Measurements from ENCODE around the gene RNF187. TPM values are rescaled to one million over a fixed set of nuclear protein-coding genes. Genes with fewer than 3 reads are reported as not detected.

Gene RNF187
- total RNA-seq, 1 donor from 2014 or later, result 153 TPM

DNA sequence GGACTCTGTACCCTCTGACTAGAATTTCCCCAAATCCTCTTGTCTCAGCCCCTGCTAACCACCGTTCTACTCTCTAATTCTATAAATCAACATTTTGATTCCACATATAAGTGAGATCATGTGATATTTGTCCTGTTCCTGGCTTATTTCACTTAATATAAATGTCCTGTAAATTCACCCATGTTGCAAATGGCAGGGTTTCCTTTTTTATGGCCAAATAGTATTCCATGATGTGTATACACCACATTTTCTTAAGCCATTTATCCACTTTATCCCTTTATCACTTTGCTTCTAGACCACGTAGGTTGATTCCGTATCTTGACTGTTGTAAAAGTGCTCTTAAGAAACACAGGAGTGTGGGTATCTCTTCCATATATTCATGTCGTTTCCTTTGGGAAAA is 8.9 kb downstream of the RNF187 start:
- Mint-ChIP-seq H3K4me3 (ENCODE audit: unreplicated experiment) (no peak overlapping the region), H3K27me3 (ENCODE audit: unreplicated experiment) (peaks cover 4% of the 10 kb centered on the region), H3K36me3 (ENCODE audit: low read depth, unreplicated experiment) (peaks cover 20% of the 10 kb centered on the region), H3K27ac (ENCODE audit: unreplicated experiment) (no peak overlapping the region), H3K4me1 (ENCODE audit: unreplicated experiment) (no peaks in the 10 kb centered on the region), H3K9me3 (ENCODE audit: unreplicated experiment) (no peaks in the 10 kb centered on the region)
- DNase-seq (ENCODE audit: low spot score), result no peak
- TF ChIP-seq, protein P1, sequence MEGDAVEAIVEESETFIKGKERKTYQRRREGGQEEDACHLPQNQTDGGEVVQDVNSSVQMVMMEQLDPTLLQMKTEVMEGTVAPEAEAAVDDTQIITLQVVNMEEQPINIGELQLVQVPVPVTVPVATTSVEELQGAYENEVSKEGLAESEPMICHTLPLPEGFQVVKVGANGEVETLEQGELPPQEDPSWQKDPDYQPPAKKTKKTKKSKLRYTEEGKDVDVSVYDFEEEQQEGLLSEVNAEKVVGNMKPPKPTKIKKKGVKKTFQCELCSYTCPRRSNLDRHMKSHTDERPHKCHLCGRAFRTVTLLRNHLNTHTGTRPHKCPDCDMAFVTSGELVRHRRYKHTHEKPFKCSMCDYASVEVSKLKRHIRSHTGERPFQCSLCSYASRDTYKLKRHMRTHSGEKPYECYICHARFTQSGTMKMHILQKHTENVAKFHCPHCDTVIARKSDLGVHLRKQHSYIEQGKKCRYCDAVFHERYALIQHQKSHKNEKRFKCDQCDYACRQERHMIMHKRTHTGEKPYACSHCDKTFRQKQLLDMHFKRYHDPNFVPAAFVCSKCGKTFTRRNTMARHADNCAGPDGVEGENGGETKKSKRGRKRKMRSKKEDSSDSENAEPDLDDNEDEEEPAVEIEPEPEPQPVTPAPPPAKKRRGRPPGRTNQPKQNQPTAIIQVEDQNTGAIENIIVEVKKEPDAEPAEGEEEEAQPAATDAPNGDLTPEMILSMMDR (IDR thresholded peaks at IDR 0.05; ENCODE audit: unreplicated experiment), result no peak

DNA sequence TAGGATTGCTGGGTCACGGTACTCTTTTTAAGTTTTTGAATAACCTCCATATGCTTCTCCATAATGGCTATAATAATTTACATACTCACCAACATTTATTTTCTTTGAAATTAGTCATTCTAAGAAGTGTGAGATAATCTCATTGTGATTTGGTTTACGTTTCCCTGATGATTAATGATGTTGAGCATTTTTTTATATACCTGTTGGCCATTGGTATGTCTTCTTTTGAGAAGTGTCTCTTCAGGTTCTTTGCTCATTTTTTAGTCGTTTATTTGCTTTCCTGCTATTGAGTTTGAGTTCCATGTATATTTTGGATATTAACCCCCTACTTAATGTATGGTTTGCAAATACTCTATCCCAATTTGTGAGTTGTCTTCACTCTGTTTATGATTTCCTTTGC is 9.3 kb downstream of the RNF187 start:
- Mint-ChIP-seq H3K27me3 (ENCODE audit: unreplicated experiment) (peaks cover 4% of the 10 kb centered on the region), H3K4me1 (ENCODE audit: unreplicated experiment) (no peaks in the 10 kb centered on the region), H3K4me3 (ENCODE audit: unreplicated experiment) (no peak overlapping the region), H3K36me3 (ENCODE audit: low read depth, unreplicated experiment) (peaks cover 20% of the 10 kb centered on the region), H3K27ac (ENCODE audit: unreplicated experiment) (no peak overlapping the region), H3K9me3 (ENCODE audit: unreplicated experiment) (no peaks in the 10 kb centered on the region)
- TF ChIP-seq, protein P1 (IDR thresholded peaks at IDR 0.05; ENCODE audit: unreplicated experiment), result no peak
- no peak for DNase-seq (ENCODE audit: low spot score)

- DNase-seq (ENCODE audit: low spot score), result no peak
- Mint-ChIP-seq H3K36me3 (ENCODE audit: low read depth, unreplicated experiment) (peaks cover 20% of the 10 kb centered on the region), H3K27me3 (ENCODE audit: unreplicated experiment) (peaks cover 4% of the 10 kb centered on the region), H3K4me3 (ENCODE audit: unreplicated experiment) (no peak overlapping the region), H3K9me3 (ENCODE audit: unreplicated experiment) (no peaks in the 10 kb centered on the region), H3K4me1 (ENCODE audit: unreplicated experiment) (no peaks in the 10 kb centered on the region), H3K27ac (ENCODE audit: unreplicated experiment) (no peak overlapping the region)
- TF ChIP-seq, protein P1 (IDR thresholded peaks at IDR 0.05; ENCODE audit: unreplicated experiment), result no peak
Observed at GRCh38 chr1:228497206-228497605, 10.0 kb downstream of the RNF187 start.

GRCh38 chr1:228497817-228498216 is 10.6 kb downstream of the RNF187 start:
- Mint-ChIP-seq H3K36me3 (ENCODE audit: low read depth, unreplicated experiment) (peaks cover 19% of the 10 kb centered on the region), H3K4me3 (ENCODE audit: unreplicated experiment) (no peak overlapping the region), H3K27ac (ENCODE audit: unreplicated experiment) (no peak overlapping the region), H3K9me3 (ENCODE audit: unreplicated experiment) (no peaks in the 10 kb centered on the region), H3K4me1 (ENCODE audit: unreplicated experiment) (no peaks in the 10 kb centered on the region), H3K27me3 (ENCODE audit: unreplicated experiment) (peaks cover 4% of the 10 kb centered on the region)
- TF ChIP-seq, protein P1 (IDR thresholded peaks at IDR 0.05; ENCODE audit: unreplicated experiment), result no peak
- no peak for DNase-seq (ENCODE audit: low spot score)

GRCh38 chr1:228500143-228500734 is 13.1 kb downstream of the RNF187 start:
- H3K36me3 Mint-ChIP-seq (ENCODE audit: low read depth, unreplicated experiment), result peaks cover 4% of the 10 kb centered on the region

More at GRCh38 chr1:228500143-228500734, 13.1 kb downstream of the RNF187 start:
- no peak overlapping the region for H3K27ac Mint-ChIP-seq (ENCODE audit: unreplicated experiment)
- no peak for DNase-seq (ENCODE audit: low spot score)
- peaks cover 4% of the 10 kb centered on the region for H3K27me3 Mint-ChIP-seq (ENCODE audit: unreplicated experiment)
- H3K4me3 Mint-ChIP-seq (ENCODE audit: unreplicated experiment), result no peak overlapping the region
- TF ChIP-seq, protein P1 (IDR thresholded peaks at IDR 0.05; ENCODE audit: unreplicated experiment), result no peak
- H3K9me3 Mint-ChIP-seq (ENCODE audit: unreplicated experiment), result no peaks in the 10 kb centered on the region
- no peaks in the 10 kb centered on the region for H3K4me1 Mint-ChIP-seq (ENCODE audit: unreplicated experiment)
